A549 treated with DMSO at 1 μM for 4 hours (cell line): Measurements from ENCODE around the gene ADGRG7. TPM values are rescaled to one million over a fixed set of nuclear protein-coding genes. Genes with fewer than 3 reads are reported as not detected.

Experiments
- total RNA-seq: library from RNA; stranded (reverse); fragments of 200-300 nt; extraction: Qiagen RNA extraction; gene quantifications from 5 replicates; pipeline ENCODE4 v1.2.3, GENCODE V29; 2022; ENCODE audit warnings: low read depth

Gene ADGRG7, protein sequence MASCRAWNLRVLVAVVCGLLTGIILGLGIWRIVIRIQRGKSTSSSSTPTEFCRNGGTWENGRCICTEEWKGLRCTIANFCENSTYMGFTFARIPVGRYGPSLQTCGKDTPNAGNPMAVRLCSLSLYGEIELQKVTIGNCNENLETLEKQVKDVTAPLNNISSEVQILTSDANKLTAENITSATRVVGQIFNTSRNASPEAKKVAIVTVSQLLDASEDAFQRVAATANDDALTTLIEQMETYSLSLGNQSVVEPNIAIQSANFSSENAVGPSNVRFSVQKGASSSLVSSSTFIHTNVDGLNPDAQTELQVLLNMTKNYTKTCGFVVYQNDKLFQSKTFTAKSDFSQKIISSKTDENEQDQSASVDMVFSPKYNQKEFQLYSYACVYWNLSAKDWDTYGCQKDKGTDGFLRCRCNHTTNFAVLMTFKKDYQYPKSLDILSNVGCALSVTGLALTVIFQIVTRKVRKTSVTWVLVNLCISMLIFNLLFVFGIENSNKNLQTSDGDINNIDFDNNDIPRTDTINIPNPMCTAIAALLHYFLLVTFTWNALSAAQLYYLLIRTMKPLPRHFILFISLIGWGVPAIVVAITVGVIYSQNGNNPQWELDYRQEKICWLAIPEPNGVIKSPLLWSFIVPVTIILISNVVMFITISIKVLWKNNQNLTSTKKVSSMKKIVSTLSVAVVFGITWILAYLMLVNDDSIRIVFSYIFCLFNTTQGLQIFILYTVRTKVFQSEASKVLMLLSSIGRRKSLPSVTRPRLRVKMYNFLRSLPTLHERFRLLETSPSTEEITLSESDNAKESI
- total RNA-seq = not detected in 5 replicates

DNA sequence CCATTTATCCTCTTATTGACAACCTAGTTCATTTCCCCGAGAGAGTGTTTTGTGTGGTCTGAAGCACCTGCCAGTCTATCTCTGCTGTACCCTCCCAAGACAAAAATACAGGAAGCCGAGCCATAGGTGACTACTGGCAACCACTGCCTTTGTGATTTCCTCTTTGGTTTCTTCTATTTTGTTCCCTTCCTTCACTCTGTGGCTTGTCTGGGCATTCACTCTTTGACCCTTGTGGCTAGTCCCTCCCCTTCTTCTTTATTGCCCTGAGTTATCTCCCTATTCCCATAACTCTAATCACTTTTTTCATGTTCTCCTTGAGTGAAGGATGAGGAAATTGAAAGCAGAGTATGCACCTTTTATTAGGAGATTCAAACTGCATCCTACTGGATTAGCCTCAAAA is at the start of gene ADGRG7:
ADGRG7 (plus strand) TSS at position 297 of the 400 bp plus-strand sequence. CDS start 256 bp downstream, outside the sequence.

DNA sequence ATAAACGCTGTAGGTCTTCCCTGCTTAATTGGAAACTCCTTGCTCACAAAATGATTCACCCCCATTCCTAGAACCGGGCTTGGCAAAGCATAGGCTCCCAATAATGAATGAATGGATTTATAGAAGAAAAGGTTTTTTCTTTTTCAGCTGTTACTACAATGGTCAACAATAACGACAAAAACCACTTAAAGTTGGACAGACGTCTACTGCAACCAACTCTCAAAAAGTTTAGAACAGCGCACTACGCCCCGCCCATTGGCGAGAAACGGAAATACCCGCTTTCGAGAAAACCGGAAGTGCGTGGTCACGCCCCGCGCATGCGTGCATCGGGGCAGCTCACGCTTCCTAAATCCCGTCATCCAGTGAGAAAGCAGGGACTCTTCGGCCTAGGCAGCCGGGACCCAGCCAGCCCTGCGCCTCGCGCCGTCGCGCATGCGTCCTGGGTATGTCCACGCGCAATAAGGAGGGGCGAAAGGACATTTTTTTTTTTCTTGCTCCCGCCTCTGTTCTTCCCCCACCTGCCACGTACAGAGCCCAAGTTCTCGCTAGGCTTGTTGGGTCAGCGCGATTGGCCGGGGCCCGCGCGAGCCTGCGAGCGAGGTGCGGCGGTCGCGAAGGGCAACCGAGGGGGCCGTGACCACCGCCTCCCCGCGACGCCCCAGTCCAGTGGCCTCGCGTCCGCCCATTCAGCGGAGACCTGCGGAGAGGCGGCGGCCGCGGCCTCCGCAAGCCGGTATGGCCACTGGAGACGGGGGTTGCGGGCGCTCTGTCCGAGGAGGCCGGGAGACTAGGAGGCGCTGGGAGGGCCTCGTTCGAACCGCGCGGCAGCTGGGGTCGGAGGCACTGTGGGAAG is 99.8 kb downstream of the ADGRG7 start, which contains the start of gene TFG:
TFG (plus strand) TSS at position 506 of the 853 bp plus-strand sequence. CDS start 4,192 bp downstream, outside the sequence.

Other genes starting within 250 kb of the ADGRG7 start
- gene TOMM70, start 208.5 kb upstream of the ADGRG7 start, total RNA-seq = 51.0 to 60.1 TPM (median 55.2 TPM) in 5 replicates
- gene LNP1, start 208.1 kb upstream of the ADGRG7 start, total RNA-seq = 0.78 to 1.1 TPM (median 0.82 TPM) in 5 replicates
- gene TMEM45A, start 117.0 kb upstream of the ADGRG7 start, total RNA-seq = 2.4 to 3.0 TPM (median 2.7 TPM) in 5 replicates
- 129 to 162 TPM (median 151 TPM) in 5 replicates for gene TFG, start 99.9 kb downstream of the ADGRG7 start, total RNA-seq